NCI-H510A (cell line): ENCODE measurements around the gene TFF2.

Source experiments
- DNase-seq: peaks from one replicate; lab custom pipeline; 2025; lab: John Stamatoyannopoulos, UW

TFF2 gene

GRCh38 chr21:42350927-42351426, at the start of gene TFF2:
TSS of gene TFF2 (minus strand) at chr21:42350994. CDS start at chr21:42350957, 37 bp downstream.
- no peak for DNase-seq

DNA sequence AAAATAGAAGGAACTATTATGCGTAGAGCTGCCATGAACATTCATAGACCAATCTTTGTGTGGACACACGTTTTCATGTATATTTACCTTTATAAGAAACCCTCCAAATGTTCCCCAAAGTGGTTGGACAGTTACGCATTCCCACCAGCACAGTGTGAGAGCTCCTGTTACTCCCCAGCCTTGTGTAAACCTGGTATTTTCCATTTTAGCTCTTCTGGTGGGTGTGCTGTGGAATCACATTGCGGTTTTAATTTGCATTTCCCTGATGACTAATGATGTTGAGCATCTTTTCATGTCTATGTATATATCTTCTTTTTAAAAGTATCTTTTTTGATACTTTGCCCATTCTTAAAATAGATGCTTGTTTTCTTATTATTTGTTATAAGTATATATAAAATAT, 49.7 kb upstream of the TFF2 start:
- DNase-seq, result no peak

- DNase-seq, result no peak
Observed at GRCh38 chr21:42398436-42399028, 47.7 kb upstream of the TFF2 start.

DNA sequence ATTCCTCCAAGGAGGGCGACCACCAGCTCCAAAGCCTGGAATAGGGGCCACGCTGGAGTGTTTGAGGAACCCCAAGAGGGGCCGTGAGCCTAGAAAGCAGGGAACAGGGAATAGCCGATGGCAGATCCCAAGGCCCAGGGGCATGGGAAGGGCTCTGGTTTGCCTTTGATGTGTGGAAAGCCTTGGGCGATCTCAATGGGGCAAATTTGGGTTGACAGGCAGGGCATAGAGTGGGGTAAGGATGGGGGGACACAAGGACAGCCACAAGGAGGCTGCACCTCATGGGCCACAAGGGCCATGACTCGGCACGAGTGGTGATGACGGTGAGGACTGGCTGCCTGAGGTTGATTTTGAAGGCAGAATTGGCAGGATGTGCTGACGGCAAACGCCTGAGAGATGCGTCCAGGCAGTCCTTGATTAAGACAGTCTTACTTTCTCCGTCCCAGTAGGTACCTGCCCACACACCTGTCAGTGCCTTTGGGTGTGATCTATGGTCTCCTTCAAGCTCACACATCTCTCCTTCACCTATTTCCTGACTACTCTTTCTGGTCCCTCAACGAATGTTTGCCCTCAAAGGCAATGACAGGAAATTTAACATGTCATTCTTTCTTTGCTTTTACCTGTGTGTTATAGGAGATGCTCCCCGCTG, 47.1 kb upstream of the TFF2 start:
- no peak for DNase-seq

DNA sequence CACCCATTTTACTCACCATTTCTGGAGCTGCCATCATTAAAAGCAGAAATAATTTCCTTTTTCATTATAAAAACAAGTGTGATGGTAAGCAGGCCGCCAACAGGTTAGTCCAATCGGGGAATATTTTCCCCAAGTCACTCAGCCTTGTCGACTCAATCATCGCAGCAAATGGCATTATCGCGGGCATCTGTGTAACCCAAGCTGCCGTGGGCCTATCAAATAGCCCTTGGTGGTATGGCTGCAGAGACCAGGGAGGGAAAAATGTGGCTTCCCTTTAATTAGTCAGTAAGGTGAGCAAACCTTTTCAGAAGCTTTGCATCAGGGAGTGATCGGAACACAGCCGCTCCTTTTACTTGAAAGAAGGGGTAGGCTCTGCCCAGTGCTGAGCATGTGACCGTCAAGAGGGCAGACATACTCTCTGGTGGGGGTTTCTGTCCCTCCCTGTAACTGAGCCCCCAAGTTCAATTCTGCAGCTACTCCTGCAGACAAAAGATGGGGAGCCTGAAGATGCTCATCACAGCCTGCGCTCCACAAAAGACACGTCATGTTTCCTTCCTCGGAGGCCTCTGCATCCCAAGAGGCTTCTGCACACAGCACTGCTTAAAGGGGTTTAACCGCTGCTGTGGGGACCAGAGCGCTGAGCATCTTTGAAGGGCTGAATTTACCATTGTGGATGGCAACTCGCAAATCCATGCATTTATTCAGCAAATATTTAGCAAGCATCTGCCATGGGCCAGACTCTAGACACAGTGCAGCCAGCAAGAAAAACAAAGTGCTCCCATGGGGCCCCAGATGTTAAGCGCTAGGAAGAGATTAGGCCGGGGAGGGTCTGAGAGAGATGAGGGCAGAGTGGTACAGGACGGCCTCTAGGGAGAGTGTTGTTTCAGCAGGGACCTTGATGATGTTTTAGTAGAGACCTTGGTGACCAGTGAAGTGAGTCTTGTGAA, 46.3 kb upstream of the TFF2 start:
- no peak for DNase-seq

DNA sequence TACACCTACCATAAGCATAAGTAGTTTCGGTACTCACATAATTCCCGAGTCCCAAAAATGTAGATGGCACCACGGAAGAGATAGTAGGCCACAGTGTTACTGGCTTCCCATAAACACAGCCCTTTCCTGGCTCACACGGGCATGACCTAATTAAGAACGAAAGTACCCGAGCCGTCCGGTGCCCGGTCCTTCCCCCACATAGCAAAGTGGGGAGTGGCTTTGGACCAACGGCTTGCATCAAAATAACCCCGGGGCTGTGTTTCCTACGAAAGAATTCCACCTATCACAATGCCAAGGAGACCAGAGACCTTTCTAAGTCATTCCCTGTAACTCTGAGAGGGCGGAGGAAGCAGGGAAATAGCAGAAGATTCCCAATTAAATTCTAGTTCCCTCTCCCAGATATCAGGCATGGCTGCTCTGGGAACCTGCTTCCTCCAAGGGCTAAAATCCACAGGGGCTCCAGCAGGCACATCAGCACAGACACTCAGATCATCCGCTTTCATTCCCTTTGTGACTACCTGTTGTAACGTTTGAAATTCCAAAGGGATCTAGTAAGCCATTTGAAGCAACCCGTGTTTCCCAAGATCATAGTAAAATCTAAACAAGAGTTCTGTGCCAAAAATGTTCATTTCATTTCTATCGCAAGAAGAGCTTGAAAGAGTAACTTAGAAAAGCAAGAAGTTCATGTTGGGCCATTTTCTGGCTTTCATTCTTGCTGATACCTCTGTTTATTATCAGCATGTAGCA, 45.3 kb upstream of the TFF2 start, which contains the start of gene TMPRSS3:
Gene TMPRSS3, minus strand, starts transcription at position 148 of the 747 bp plus-strand sequence. CDS start 635 bp downstream, outside the sequence.
- DNase-seq, result no peak

- no peak for DNase-seq
Observed at GRCh38 chr21:42395302-42395701, 44.5 kb upstream of the TFF2 start.

- no peak for DNase-seq
Observed at GRCh38 chr21:42393443-42393950, 42.7 kb upstream of the TFF2 start.

- no peak for DNase-seq
Observed at GRCh38 chr21:42392731-42393442, 42.1 kb upstream of the TFF2 start.

DNA sequence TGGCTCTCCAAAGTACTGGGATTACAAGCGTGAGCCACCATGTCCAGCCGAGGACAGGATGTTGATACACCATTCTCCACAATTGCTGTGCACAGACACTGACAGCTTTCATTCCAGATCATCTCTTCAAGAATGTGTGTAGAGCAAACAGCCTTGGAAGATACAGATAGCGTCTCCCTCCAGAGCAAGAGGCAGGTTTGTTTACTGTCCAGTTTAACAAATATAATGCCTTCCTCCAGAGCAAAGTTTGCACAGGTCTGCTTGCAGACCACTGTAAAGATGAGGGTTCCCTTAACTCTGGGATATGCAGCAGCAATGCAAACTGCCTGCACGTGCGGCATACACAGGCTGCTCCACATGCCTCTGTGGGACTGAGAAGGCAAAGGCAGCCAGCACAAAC, 40.5 kb upstream of the TFF2 start:
- no peak for DNase-seq

DNA sequence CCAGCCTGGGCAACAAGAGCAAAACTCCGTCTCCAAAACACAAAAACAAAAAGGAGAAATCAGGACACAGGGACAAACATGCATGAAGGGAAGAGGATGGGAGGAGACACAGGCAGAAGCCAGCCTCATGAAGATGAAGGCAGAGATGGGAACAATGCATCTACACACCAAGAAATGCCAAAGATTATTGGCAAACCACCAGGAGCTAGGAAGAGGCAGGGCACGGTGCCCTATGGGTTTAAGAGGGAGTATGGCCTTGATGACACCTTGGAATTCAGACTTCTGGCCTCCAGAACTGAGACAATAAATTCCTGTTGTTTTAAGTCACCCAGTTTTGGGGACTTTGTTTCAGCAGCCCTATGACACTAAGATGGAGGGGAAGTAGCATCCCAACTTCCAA, 39.9 kb upstream of the TFF2 start:
- no peak for DNase-seq

DNA sequence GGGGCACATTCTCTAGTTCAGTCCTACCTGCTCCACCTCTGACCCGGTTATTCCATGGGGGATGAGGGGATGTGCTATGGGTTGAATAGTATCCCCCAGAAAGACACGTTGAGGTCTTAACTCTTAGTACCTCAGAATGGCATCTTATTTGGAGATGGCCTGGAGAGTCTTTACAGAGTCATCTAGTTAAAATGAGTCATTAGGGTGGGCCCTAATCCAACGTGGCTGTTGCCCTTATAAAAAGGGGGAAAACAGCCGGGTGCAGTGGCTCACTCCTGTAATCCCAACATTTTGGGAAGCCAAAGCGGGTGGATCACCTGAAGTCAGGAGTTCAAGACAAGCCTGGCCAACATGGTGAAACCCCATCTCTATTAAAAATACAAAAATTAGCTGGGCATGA, 39.4 kb upstream of the TFF2 start:
- no peak for DNase-seq

DNA sequence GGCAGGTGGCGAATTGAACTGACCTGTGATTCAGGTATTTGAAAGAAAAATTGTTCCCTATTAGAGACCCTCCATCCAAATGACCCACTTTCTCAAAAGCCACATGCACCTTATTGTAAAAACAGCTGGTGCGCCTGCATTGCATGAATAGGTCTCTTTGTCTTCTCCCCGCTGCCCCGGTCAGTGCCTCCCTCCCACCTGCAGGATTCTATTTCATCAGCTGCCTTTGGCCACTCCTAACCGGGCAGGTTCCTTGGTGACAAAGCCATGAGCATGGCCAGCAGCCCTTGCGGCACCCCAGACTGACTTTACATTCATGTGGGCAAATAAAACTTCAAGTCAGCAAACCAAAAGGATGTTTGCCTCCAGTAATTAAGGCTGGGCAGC, 38.6 kb upstream of the TFF2 start:
- DNase-seq, result peak; percentile 22

- DNase-seq, result no peak
Observed at GRCh38 chr21:42388740-42389448, 38.1 kb upstream of the TFF2 start.

- no peak for DNase-seq
Observed at GRCh38 chr21:42387843-42388340, 37.1 kb upstream of the TFF2 start.

GRCh38 chr21:42387164-42387563, 36.4 kb upstream of the TFF2 start:
- no peak for DNase-seq

DNA sequence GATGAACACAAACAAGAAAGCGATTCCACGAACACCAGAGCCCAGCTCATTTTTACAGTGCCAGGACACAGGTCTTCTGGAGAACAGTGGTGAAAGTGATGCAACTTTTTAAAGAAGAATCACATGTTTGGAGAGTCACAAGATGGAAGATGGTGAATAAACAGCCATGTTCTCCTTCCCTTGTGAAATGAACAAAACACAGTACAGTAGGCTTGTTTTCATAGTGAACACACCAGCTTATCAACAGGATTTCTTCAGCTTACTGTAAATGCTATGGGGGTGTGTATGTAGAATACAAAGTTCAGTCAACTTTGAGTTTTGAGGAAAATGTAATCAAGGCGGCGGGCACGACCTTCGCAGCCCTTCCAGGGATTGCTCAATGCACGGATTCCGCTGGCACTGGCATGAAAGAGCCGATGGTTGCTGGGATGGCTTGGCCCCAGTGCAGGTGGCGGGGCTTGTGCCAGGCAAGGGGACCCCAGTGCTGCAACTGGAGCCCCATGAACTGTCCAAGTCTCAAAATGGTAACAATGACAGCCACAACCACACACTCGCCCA, 35.3 kb upstream of the TFF2 start:
- DNase-seq, result no peak

GRCh38 chr21:42385619-42386018, 34.8 kb upstream of the TFF2 start:
- no peak for DNase-seq

DNA sequence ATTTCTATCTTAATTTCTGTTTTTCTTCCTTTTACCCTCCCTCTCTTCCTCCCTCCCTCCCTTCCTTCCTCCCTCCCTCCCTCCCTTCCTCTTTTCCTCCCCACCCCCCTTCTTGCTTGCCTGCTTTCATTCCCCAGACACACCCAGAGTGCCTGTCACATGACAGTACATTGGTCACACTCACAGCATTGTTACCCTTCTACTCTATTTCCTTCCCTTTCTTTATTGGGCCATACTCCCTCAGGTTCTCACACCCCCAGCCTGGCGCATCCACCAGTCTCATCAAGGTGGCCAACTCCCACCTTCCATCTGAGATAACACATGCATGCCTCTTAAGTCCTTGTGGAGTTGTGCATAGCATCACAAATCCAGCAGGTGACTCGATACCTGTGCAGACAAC, 34.2 kb upstream of the TFF2 start:
- no peak for DNase-seq
